Type B pancreatic cell (in vitro differentiated cells): Measurements from ENCODE around the gene SCUBE3. TPM values are rescaled to one million over a fixed set of nuclear protein-coding genes. Genes with fewer than 3 reads are reported as not detected.
A peak's percentile ranks its signal among the peaks of the same experiment; 100 is the strongest.

Experiments used
- DNase-seq: peaks from one replicate; pipeline ENCODE4 v3.0.0; 2021; ENCODE audit warnings: mixed read lengths; ENCODE audit not compliant: unreplicated experiment; ENCODE audit errors: extremely low spot score
- H3K27ac Mint-ChIP-seq: 2 replicates; pipeline ENCODE4 v1.8.0; 2021; ENCODE audit warnings: mild to moderate bottlenecking, mixed read lengths
- H3K27me3 Mint-ChIP-seq: 2 replicates; pipeline ENCODE4 v1.8.0; 2021; ENCODE audit warnings: mixed read lengths
- H3K36me3 Mint-ChIP-seq: 2 replicates; pipeline ENCODE4 v1.8.0; 2021; ENCODE audit warnings: mixed read lengths
- H3K4me1 Mint-ChIP-seq: one replicate; pipeline ENCODE4 v1.8.0; 2021; ENCODE audit warnings: mixed read lengths; ENCODE audit not compliant: unreplicated experiment
- H3K4me3 Mint-ChIP-seq: 2 replicates; pipeline ENCODE4 v1.8.0; 2021; ENCODE audit warnings: mild to moderate bottlenecking, mixed read lengths
- H3K9me3 Mint-ChIP-seq: 2 replicates; pipeline ENCODE4 v1.8.0; 2021; ENCODE audit warnings: mixed read lengths
- CTCF ChIP-seq: fragments of 200-600 bp; sonication (generic); conservative IDR thresholded peaks from 2 replicates; pipeline ENCODE4 v1.5.0; 2021; ENCODE audit warnings: antibody characterized with exemption, mild to moderate bottlenecking
- total RNA-seq: library from RNA; stranded (reverse); gene quantifications from 2 replicates; pipeline ENCODE4 v1.2.1, GENCODE V29; 2021; ENCODE audit warnings: low replicate concordance

Gene SCUBE3
- total RNA-seq, 1 donor from 2014 or later: 14.9 TPM

GRCh38 chr6:35177596-35177995 is 36.2 kb upstream of the SCUBE3 start:
- Mint-ChIP-seq H3K4me1 (peaks cover 38% of the 10 kb centered on the region), H3K27me3 (peaks cover 5% of the 10 kb centered on the region), H3K9me3 (no peaks in the 10 kb centered on the region), H3K4me3 (no peak overlapping the region), H3K36me3 (no peaks in the 10 kb centered on the region), H3K27ac (no peak overlapping the region)
- no peak for TF ChIP-seq CTCF
- DNase-seq: no peak

- Mint-ChIP-seq H3K36me3 (no peaks in the 10 kb centered on the region), H3K27me3 (peaks cover 8% of the 10 kb centered on the region), H3K9me3 (peaks cover 4% of the 10 kb centered on the region), H3K4me3 (no peak overlapping the region), H3K4me1 (peaks cover 42% of the 10 kb centered on the region), H3K27ac (no peak overlapping the region)
- no peak for TF ChIP-seq CTCF
- DNase-seq: no peak
These were observed 35.7 kb upstream of the SCUBE3 start for GRCh38 chr6:35178012-35178411.

- Mint-ChIP-seq H3K27ac (no peak overlapping the region), H3K4me3 (no peak overlapping the region), H3K9me3 (peaks cover 5% of the 10 kb centered on the region), H3K4me1 (peaks cover 43% of the 10 kb centered on the region), H3K36me3 (no peaks in the 10 kb centered on the region), H3K27me3 (peaks cover 4% of the 10 kb centered on the region)
- TF ChIP-seq CTCF: no peak
- no peak for DNase-seq
These were observed 34.6 kb upstream of the SCUBE3 start for GRCh38 chr6:35178932-35179832.

GRCh38 chr6:35179901-35180535 is 33.7 kb upstream of the SCUBE3 start:
- Mint-ChIP-seq H3K36me3 (no peaks in the 10 kb centered on the region), H3K4me1 (peaks cover 49% of the 10 kb centered on the region), H3K4me3 (no peak overlapping the region), H3K27ac (no peak overlapping the region), H3K9me3 (peaks cover 5% of the 10 kb centered on the region), H3K27me3 (peaks cover 4% of the 10 kb centered on the region)
- no peak for TF ChIP-seq CTCF
- DNase-seq: no peak

- DNase-seq: no peak
- Mint-ChIP-seq H3K27ac (peak overlapping the region; percentile 48), H3K4me1 (peaks cover 47% of the 10 kb centered on the region), H3K9me3 (peaks cover 5% of the 10 kb centered on the region), H3K36me3 (no peaks in the 10 kb centered on the region), H3K27me3 (peaks cover 4% of the 10 kb centered on the region), H3K4me3 (no peak overlapping the region)
- no peak for TF ChIP-seq CTCF
These were observed 32.3 kb upstream of the SCUBE3 start for GRCh38 chr6:35181308-35181932.
